K562 (cell line): ENCODE data around the gene SLC6A4. TPM values are rescaled to one million over a fixed set of nuclear protein-coding genes. Genes with fewer than 3 reads are reported as not detected.
A peak's percentile ranks its signal among the peaks of the same experiment; 100 is the strongest.

Source experiments
- ATAC-seq: fragments of 200-7000 bp; cut with Tn5 transposase; 3 replicates; pipeline ENCODE4 v1.9.1; 2020; ENCODE audit warnings: moderate library complexity
- BruUV-seq: library from RNA; stranded (reverse); fragments of 400-500 nt; replicated peaks from 2 replicates; lab custom pipeline; 2021; lab: Mats Ljungman, UMichigan
- CTCF ChIA-PET: fragments of 300-600 bp; formaldehyde crosslinking; extraction: SDS; loops from one replicate; lab custom pipeline; 2021; ENCODE audit warnings: low intra/inter-chr PET ratio; lab: Yijun Ruan, JAX
- POLR2A ChIA-PET: fragments of 300-600, 350-650 bp; sonication (Branson Sonifier 250); formaldehyde crosslinking; extraction: SDS; loops from one replicate; lab custom pipeline; 2021; ENCODE audit warnings: antibody characterized with exemption, inconsistent platforms; lab: Yijun Ruan, JAX
- DNase-seq, 4 experiments: peaks; one replicate each; pipeline versions ENCODE4 v3.0.0 to v3.0.0-alpha.2; 2011 to 2018; ENCODE audit warnings: low spot score in 3 of 4, mixed read lengths in 3 of 4; ENCODE audit errors: extremely low read depth in 1 of 4
- FAIRE-seq: peaks from 2 replicates; lab custom pipeline; 2011; peaks lifted over from hg19 to GRCh38; lab: Jason Lieb, UNC
- H2AFZ ChIP-seq: 2 replicates; pipeline ENCODE4 v1.6.0; 2011; ENCODE audit warnings: low read depth, low read length, control low read depth, inconsistent platforms
- H3K27ac ChIP-seq: fragments of 200-600 bp; 3 replicates; pipeline ENCODE4 v1.8.0; 2011; ENCODE audit warnings: low read depth, mild to moderate bottlenecking, control low read depth, inconsistent platforms, low read length, moderate library complexity, mixed read lengths; ENCODE audit errors: extremely low read depth
- H3K27me3 ChIP-seq, 2 experiments: fragments of 300-600 bp in 1 of 2; 2 replicates in 1 of 2; 3 replicates in 1 of 2; pipeline versions ENCODE4 v1.6.0 to v1.8.0; 2011; ENCODE audit warnings: inconsistent platforms in 2 of 2, low read length in 2 of 2, mild to moderate bottlenecking in 1 of 2, mixed read lengths in 1 of 2, moderate library complexity in 1 of 2; ENCODE audit not compliant: control insufficient read depth in 2 of 2, insufficient read depth in 2 of 2
- H3K36me3 ChIP-seq: fragments of 300-600 bp; 3 replicates; pipeline ENCODE4 v1.8.0; 2011; ENCODE audit warnings: mild to moderate bottlenecking, low read length, inconsistent platforms; ENCODE audit not compliant: control insufficient read depth, insufficient read depth
- H3K4me1 ChIP-seq, 2 experiments: fragments of 200-600 bp in 1 of 2; replicated peaks in 1 of 2; 2 replicates in 1 of 2; 3 replicates in 1 of 2; pipeline versions ENCODE4 v1.5.1 to v1.8.0; 2011; ENCODE audit warnings: inconsistent platforms in 2 of 2, low read length in 2 of 2, mild to moderate bottlenecking in 1 of 2, mixed read lengths in 1 of 2, moderate library complexity in 1 of 2; ENCODE audit not compliant: control insufficient read depth in 2 of 2, insufficient read depth in 2 of 2
- H3K4me2 ChIP-seq: 2 replicates; pipeline ENCODE4 v1.6.1; 2011; ENCODE audit warnings: low read length, control low read depth, inconsistent platforms, mixed read lengths; ENCODE audit not compliant: insufficient read depth
- H3K4me3 ChIP-seq: fragments of 200-600 bp; sonication (generic), shearing (Covaris generic); 2 replicates; pipeline ENCODE4 v1.5.1; 2016; ENCODE audit warnings: control low read depth, inconsistent platforms
- H3K79me2 ChIP-seq: fragments of 200-600 bp; 3 replicates; pipeline ENCODE4 v1.8.0; 2011; ENCODE audit warnings: low read length, inconsistent platforms; ENCODE audit not compliant: control insufficient read depth, insufficient read depth
- H3K9ac ChIP-seq, 2 experiments: 2 replicates each; pipeline versions ENCODE4 v1.6.0 to v1.6.1; 2011; ENCODE audit warnings: low read depth in 2 of 2, low read length in 2 of 2, control low read depth in 1 of 2, inconsistent platforms in 1 of 2, mild to moderate bottlenecking in 1 of 2, mixed read lengths in 1 of 2; ENCODE audit not compliant: insufficient read depth in 1 of 2
- H3K9me1 ChIP-seq: one replicate; pipeline ENCODE4 v1.6.0; 2011; ENCODE audit warnings: inconsistent platforms, mild to moderate bottlenecking, low read length, moderate library complexity; ENCODE audit not compliant: control insufficient read depth, insufficient read depth
- H3K9me3 ChIP-seq: replicated peaks from 2 replicates; pipeline ENCODE4 v1.5.1; 2011; ENCODE audit warnings: low read depth, low read length, inconsistent platforms; ENCODE audit not compliant: control insufficient read depth, insufficient read depth
- H4K20me1 ChIP-seq: replicated peaks from 2 replicates; pipeline ENCODE4 v1.6.1; 2011; ENCODE audit warnings: low read length, inconsistent platforms, mixed read lengths; ENCODE audit not compliant: control insufficient read depth, insufficient read depth
- ATF2 ChIP-seq: sonication (generic); formaldehyde crosslinking; IDR thresholded peaks from 2 replicates; pipeline ENCODE4 v1.8.1; 2022; ENCODE audit warnings: missing genetic modification reagents
- ATF6 ChIP-seq: sonication (generic); formaldehyde crosslinking; IDR thresholded peaks from 2 replicates; pipeline ENCODE4 v1.4.0; 2020; ENCODE audit warnings: mild to moderate bottlenecking, missing genetic modification reagents
- BRD4 ChIP-seq: fragments of 200-600 bp; sonication (generic); IDR thresholded peaks from 2 replicates; pipeline ENCODE4 v1.6.1; 2017; ENCODE audit warnings: inconsistent platforms
- DNMT1 ChIP-seq: fragments of 450-650 bp; IDR thresholded peaks from 2 replicates; pipeline ENCODE4 v1.6.1; 2016; ENCODE audit warnings: antibody characterized with exemption, mild to moderate bottlenecking
- HDAC2 ChIP-seq: fragments of 450-650 bp; IDR thresholded peaks from 2 replicates; pipeline ENCODE4 v1.6.1; 2016; ENCODE audit warnings: mild to moderate bottlenecking
- HNRNPUL1 ChIP-seq: fragments of 200-400 bp; formaldehyde crosslinking; IDR thresholded peaks from 2 replicates; pipeline ENCODE4 v1.6.1; 2017; ENCODE audit warnings: low read length
- KAT2B ChIP-seq: IDR thresholded peaks from one replicate; pipeline ENCODE4 v1.6.1; 2012; ENCODE audit warnings: low read depth, mild to moderate bottlenecking, control low read depth, inconsistent platforms, low read length, moderate library complexity
- MEF2D ChIP-seq: conservative IDR thresholded peaks from 2 replicates; pipeline ENCODE4 v1.6.1; 2016; ENCODE audit warnings: low read depth, missing genetic modification characterization, missing compliant biosample characterization
- MLX ChIP-seq, 2 experiments: fragments of 450-650 bp in 1 of 2; sonication (generic) in 1 of 2; formaldehyde crosslinking; conservative IDR thresholded peaks; 2 replicates each; pipeline versions ENCODE4 v1.4.0 to v1.8.1; 2020 to 2022; ENCODE audit warnings: mild to moderate bottlenecking in 1 of 2, missing genetic modification reagents in 1 of 2
- NR0B1 ChIP-seq: fragments of 450-650 bp; IDR thresholded peaks from one replicate; pipeline ENCODE4 v1.6.1; 2018; ENCODE audit warnings: mild to moderate bottlenecking, moderate library complexity; ENCODE audit not compliant: partially characterized antibody
- TAL1 ChIP-seq: fragments of 450-650 bp; IDR thresholded peaks from 2 replicates; pipeline ENCODE4 v1.6.1; 2016; ENCODE audit warnings: mild to moderate bottlenecking
- TCF15 ChIP-seq: fragments of 250-450 bp; sonication (Bioruptor Pico); IDR thresholded peaks from 2 replicates; pipeline ENCODE4 v1.8.0; 2022; ENCODE audit warnings: moderate library complexity, mild to moderate bottlenecking, inconsistent platforms
- ZBED1 ChIP-seq: IDR thresholded peaks from 2 replicates; pipeline ENCODE4 v1.6.1; 2014
- ZNF436 ChIP-seq: fragments of 250-450, 450-650 bp; sonication (Bioruptor Pico); formaldehyde crosslinking; IDR thresholded peaks from 2 replicates; pipeline ENCODE4 v1.7.0; 2020; ENCODE audit warnings: mild to moderate bottlenecking
- ZNF695 ChIP-seq: fragments of 450-650 bp; formaldehyde crosslinking; IDR thresholded peaks from 2 replicates; pipeline ENCODE4 v1.4.0; 2020; ENCODE audit warnings: mild to moderate bottlenecking, moderate library complexity
- ZNF717 ChIP-seq: fragments of 250-450 bp; sonication (Bioruptor Pico); IDR thresholded peaks from 2 replicates; pipeline ENCODE4 v1.5.0; 2021
- ZNF830 ChIP-seq: fragments of 250-450 bp; sonication (Bioruptor Pico); IDR thresholded peaks from 2 replicates; pipeline ENCODE4 v1.5.0; 2021; ENCODE audit warnings: mild to moderate bottlenecking
- WGBS: fragments of 100-300 bp; shearing (Covaris generic); methylation state at CpG from one replicate; pipeline ENCODE4 v1.1.6; 2016; ENCODE audit warnings: low coverage, mixed read lengths; ENCODE audit not compliant: insufficient coverage; ENCODE audit errors: missing lambda C conversion rate; 5-methylcytosine and 5-hydroxymethylcytosine counted together
- in situ Hi-C: fragments of 300-500 bp; cut with MboI; formaldehyde crosslinking; loops from 4 replicates; pipeline ENCODE4 v1.15.0; 2018; ENCODE audit warnings: inconsistent platforms, mixed read lengths
- intact Hi-C: fragments of 100-400 bp; cut with micrococcal nuclease; formaldehyde crosslinking; loops from 2 replicates; pipeline ENCODE4 v1.14.2; 2022
- polyA plus RNA-seq, 8 experiments: library from polyadenylated mRNA; depleted of rRNA in 4 of 8; stranded (reverse) in 5 of 8; unstranded in 3 of 8; fragments of >200 nt; fragmentation: Nextera tagmentation in 2 of 8; fragmentation: Illumina TruSeq in 1 of 8; extraction: Ambion mirVana in 2 of 8; extraction: Trizol in 1 of 8; gene quantifications; 2 replicates each; pipeline versions ENCODE4 v1.2.1 to v1.2.3, GENCODE V29; 2011 to 2014; ENCODE audit warnings: inconsistent platforms in 1 of 8, missing spikeins in 1 of 8
- total RNA-seq, 7 experiments: library from RNA; depleted of rRNA in 6 of 7; stranded (reverse); fragments of >200 nt in 6 of 7; fragmentation: Illumina TruSeq in 2 of 7; extraction: Trizol in 2 of 7; gene quantifications; 2 replicates each; pipeline versions ENCODE4 v1.2.1 to v1.2.3, GENCODE V29; 2011 to 2021; ENCODE audit warnings: low replicate concordance in 1 of 7

SLC6A4 gene
- total and polyA plus RNA-seq, 9 of the 15 experiments (the other 6 are each of a cell fraction or from before 2014, with no cell fraction given), result 0.05 to 0.09 (median 0.07) TPM; not detected in 6

- H3K4me2 ChIP-seq, result 0 out of 2 replicates have a peak overlapping the region, but pooled peaks have one; percentile 4
- no peak overlapping the region for H3K4me3 ChIP-seq
- ChIA-PET CTCF (no interaction called here), POLR2A (interaction anchor here (0.6 to 1.0 kb wide), 2 partner anchors 11 to 25 kb away, joined by 3 to 4 read pairs; no protein-coding TSS in a partner anchor)
- H3K79me2 ChIP-seq, result no peaks in the 10 kb centered on the region
- H4K20me1 ChIP-seq, result peaks cover 6% of the 10 kb centered on the region; the same call in 1 of the 2 replicates
- ATAC-seq (no peak), DNase-seq (no peak), FAIRE-seq (no peak)
- H3K9me1 ChIP-seq, result no peaks in the 10 kb centered on the region
- H3K36me3 ChIP-seq, result no peaks in the 10 kb centered on the region
- H3K9me3 ChIP-seq, result no peaks in the 10 kb centered on the region
- intact Hi-C loops (no loop called here), in situ Hi-C loops (no loop called here)
- H3K27me3 ChIP-seq, result peaks cover 27 to 48% of the 10 kb centered on the region in 2 experiments
- H2AFZ ChIP-seq, result peak overlapping the region; percentile 49; the same call in 1 of the 2 replicates
- H3K27ac ChIP-seq, result no peak overlapping the region
- 9% methylated on average over 7 of the region's 7 CpGs for WGBS
- peaks cover 0 to 32% of the 10 kb centered on the region in 2 experiments; a peak in 2 of 5 replicates for H3K4me1 ChIP-seq
- no TSS peak for BruUV-seq
- peak overlapping the region in 1 of 2 experiments; percentile 45; a peak in 1 of 4 replicates for H3K9ac ChIP-seq
- TF ChIP-seq KAT2B (no peak), MEF2D (tag) (no peak), ZNF695 (CRISPR knock-in tag) (no peak), ZNF436 (CRISPR knock-in tag) (no peak), ZNF717 (no peak), NR0B1 (no peak), DNMT1 (no peak), ZNF830 (CRISPR knock-in tag) (no peak), HDAC2 (no peak), MLX (CRISPR knock-in tag; conservative IDR thresholded peaks at IDR 0.05) (no peak), ATF6 (CRISPR knock-in tag) (no peak), TAL1 (no peak), TCF15 (no peak), BRD4 (no peak), ZBED1 (no peak), ATF2 (CRISPR knock-in tag) (no peak), HNRNPUL1 (no peak)
These were observed 2.5 kb upstream of the SLC6A4 start for GRCh38 chr17:30238003-30238344.
